MM.1S (cell line): Measurements from ENCODE around the gene FOXL3.

Experiments used
- EZH2 ChIP-seq: fragments of 300-600 bp; sonication (generic); optimal IDR thresholded peaks from 2 replicates; pipeline ENCODE3; 2017; ENCODE audit warnings: low read depth, mild to moderate bottlenecking, antibody characterized with exemption, low read length, mixed read lengths
- EZH2phosphoT487 ChIP-seq: fragments of 300-600 bp; sonication (generic); IDR thresholded peaks from 2 replicates; pipeline ENCODE4 v1.6.1; 2018; ENCODE audit warnings: antibody characterized with exemption, low read length
- TF ChIP-seq, protein P1 (sequence below): fragments of 300-600 bp; sonication (generic); IDR thresholded peaks from 2 replicates; pipeline ENCODE4 v1.5.1; 2016; ENCODE audit warnings: antibody characterized with exemption, low read length, mixed read lengths

DNA sequence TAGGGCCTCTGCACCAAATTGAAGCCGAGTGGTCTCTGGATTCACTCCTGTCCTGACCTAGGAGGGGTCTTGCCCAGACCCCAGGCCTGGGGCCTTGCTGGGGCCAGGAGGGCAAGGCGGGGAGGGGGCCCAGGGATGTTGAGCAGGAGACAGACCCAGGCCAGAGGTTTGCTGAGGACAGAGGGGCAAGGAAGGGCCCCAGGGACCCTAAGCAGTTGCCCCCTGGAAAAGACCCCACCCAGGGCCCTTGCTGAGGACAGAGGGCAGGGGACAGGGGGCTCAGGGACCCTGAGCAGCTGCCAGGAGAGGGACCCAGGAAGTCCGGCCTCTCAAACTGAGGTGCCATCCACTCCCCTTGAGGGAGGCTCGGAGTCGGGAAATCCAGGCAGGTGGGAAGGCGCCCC, 32.7 kb downstream of the FOXL3 start:
- TF ChIP-seq, protein P1, sequence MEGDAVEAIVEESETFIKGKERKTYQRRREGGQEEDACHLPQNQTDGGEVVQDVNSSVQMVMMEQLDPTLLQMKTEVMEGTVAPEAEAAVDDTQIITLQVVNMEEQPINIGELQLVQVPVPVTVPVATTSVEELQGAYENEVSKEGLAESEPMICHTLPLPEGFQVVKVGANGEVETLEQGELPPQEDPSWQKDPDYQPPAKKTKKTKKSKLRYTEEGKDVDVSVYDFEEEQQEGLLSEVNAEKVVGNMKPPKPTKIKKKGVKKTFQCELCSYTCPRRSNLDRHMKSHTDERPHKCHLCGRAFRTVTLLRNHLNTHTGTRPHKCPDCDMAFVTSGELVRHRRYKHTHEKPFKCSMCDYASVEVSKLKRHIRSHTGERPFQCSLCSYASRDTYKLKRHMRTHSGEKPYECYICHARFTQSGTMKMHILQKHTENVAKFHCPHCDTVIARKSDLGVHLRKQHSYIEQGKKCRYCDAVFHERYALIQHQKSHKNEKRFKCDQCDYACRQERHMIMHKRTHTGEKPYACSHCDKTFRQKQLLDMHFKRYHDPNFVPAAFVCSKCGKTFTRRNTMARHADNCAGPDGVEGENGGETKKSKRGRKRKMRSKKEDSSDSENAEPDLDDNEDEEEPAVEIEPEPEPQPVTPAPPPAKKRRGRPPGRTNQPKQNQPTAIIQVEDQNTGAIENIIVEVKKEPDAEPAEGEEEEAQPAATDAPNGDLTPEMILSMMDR, result no peak
- TF ChIP-seq EZH2 (no peak), EZH2phosphoT487 (no peak)
